SK-N-SH treated with all-trans-retinoic acid at 6 μM for 48 hours (cell line): ENCODE measurements around the gene NPB.

Experiments used
- ESRRG ChIP-seq: fragments of 250-450 bp; sonication (Bioruptor Pico); IDR thresholded peaks from 2 replicates; pipeline ENCODE4 v1.6.1; 2021; ENCODE audit warnings: mild to moderate bottlenecking
- GLIS3 ChIP-seq: fragments of 250-450 bp; sonication (Bioruptor Pico); IDR thresholded peaks from 2 replicates; pipeline ENCODE4 v1.5.0; 2020; ENCODE audit warnings: mild to moderate bottlenecking, moderate library complexity
- PATZ1 ChIP-seq: fragments of 250-450 bp; sonication (Bioruptor Pico); IDR thresholded peaks from 2 replicates; pipeline ENCODE4 v1.8.0; 2020; ENCODE audit warnings: mild to moderate bottlenecking, moderate library complexity, borderline replicate concordance
- PPARA ChIP-seq: fragments of 250-450 bp; sonication (Bioruptor Pico); IDR thresholded peaks from 2 replicates; pipeline ENCODE4 v1.5.0; 2020; ENCODE audit warnings: mild to moderate bottlenecking, borderline replicate concordance
- RARB ChIP-seq: fragments of 250-450 bp; sonication (Bioruptor Pico); IDR thresholded peaks from 2 replicates; pipeline ENCODE4 v1.8.0; 2021; ENCODE audit warnings: mild to moderate bottlenecking, moderate library complexity
- SNAI2 ChIP-seq: fragments of 250-450 bp; sonication (Bioruptor Pico); IDR thresholded peaks from 2 replicates; pipeline ENCODE4 v1.5.0; 2020; ENCODE audit warnings: mild to moderate bottlenecking, moderate library complexity
- TOX ChIP-seq: fragments of 250-450 bp; sonication (Bioruptor Pico); IDR thresholded peaks from 2 replicates; pipeline ENCODE4 v1.8.0; 2021; ENCODE audit warnings: mild to moderate bottlenecking, moderate library complexity, borderline replicate concordance
- TSHZ2 ChIP-seq: fragments of 250-450 bp; sonication (Bioruptor Pico); IDR thresholded peaks from 2 replicates; pipeline ENCODE4 v1.5.0; 2020; ENCODE audit warnings: mild to moderate bottlenecking, moderate library complexity

GRCh38 chr17:81865733-81866439, 36.2 kb upstream of the NPB start:
- TF ChIP-seq TOX (CRISPR knock-in tag) (no peak), GLIS3 (CRISPR knock-in tag) (no peak), ESRRG (CRISPR knock-in tag) (no peak), SNAI2 (CRISPR knock-in tag) (no peak), PATZ1 (CRISPR knock-in tag) (no peak), PPARA (CRISPR knock-in tag) (no peak), TSHZ2 (CRISPR knock-in tag) (no peak), RARB (CRISPR knock-in tag) (0 out of 2 replicates have a peak, but pooled peaks have one; percentile 66)
